ENCODE measurements around the gene GPR84.

DNA sequence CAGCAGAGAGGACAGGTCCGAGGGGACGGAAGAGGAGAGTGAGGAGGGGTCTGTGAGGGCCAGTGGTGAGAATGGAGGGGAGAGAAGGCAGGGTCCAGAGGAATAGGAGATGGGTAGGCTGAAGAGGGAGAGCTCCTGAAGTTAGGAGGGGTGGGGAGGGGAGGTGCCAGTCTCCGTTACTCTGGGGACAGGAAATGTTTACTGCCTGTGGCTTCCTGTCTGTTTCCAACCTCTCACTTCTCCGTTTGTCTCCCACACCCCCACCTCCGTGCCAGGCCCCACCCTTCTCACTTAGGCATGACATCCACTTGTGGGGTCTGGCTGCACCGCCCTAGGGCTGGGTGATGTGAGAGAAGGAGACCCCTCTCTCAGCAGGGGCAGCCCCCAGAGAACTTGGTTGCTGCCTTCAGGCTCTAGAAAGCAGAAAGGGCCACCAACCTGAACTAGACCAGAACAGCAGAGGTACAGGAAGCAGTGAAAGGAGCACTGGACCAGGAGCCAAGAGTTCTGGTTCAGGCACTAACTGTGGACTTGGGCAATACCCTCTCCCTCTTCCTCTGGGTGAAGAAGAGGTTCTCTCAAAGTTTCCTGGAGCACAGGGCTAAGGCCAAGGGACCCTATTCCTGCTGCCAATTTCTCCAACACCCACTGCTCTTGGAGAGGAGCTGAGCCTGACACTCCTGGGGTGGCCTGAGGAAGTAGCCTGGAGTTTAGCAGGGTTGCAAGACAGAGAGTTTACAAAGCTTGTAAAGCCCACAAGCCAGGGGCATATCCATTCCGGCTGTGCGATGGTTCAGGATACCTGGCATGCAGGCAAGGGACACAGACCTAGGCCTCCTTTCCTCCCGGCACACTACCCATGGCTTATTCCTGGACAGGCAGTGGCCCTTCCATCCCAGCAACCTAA is 49.3 kb upstream of the GPR84 start:
- TF ChIP-seq, protein P1, sequence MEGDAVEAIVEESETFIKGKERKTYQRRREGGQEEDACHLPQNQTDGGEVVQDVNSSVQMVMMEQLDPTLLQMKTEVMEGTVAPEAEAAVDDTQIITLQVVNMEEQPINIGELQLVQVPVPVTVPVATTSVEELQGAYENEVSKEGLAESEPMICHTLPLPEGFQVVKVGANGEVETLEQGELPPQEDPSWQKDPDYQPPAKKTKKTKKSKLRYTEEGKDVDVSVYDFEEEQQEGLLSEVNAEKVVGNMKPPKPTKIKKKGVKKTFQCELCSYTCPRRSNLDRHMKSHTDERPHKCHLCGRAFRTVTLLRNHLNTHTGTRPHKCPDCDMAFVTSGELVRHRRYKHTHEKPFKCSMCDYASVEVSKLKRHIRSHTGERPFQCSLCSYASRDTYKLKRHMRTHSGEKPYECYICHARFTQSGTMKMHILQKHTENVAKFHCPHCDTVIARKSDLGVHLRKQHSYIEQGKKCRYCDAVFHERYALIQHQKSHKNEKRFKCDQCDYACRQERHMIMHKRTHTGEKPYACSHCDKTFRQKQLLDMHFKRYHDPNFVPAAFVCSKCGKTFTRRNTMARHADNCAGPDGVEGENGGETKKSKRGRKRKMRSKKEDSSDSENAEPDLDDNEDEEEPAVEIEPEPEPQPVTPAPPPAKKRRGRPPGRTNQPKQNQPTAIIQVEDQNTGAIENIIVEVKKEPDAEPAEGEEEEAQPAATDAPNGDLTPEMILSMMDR (IDR thresholded peaks at IDR 0.05; ENCODE audit: low read length) = no peak
- TF ChIP-seq EZH2 (IDR thresholded peaks at IDR 0.05; ENCODE audit: borderline replicate concordance, low read length) = no peak

Data from OCI-LY1 (cell line).